Neural cell (in vitro differentiated cells): ENCODE measurements around the gene DAGLA. TPM values are rescaled to one million over a fixed set of nuclear protein-coding genes. Genes with fewer than 3 reads are reported as not detected.

Source experiments
- H2AFZ ChIP-seq: fragments of 200-600, 300-800 bp; sonication (generic), shearing (Covaris generic); 2 replicates; pipeline ENCODE4 v1.6.0; 2014; ENCODE audit warnings: low read depth, mild to moderate bottlenecking, antibody characterized with exemption, low read length, moderate library complexity
- H3F3A ChIP-seq: fragments of 200-600 bp; shearing (Covaris generic); 2 replicates; pipeline ENCODE4 v1.6.1; 2016; ENCODE audit warnings: mild to moderate bottlenecking, moderate library complexity, mixed read lengths, antibody characterized with exemption, low read length; ENCODE audit not compliant: insufficient read depth, poor library complexity, severe bottlenecking
- H3K27ac ChIP-seq: fragments of 200-600, 300-800 bp; sonication (generic), shearing (Covaris generic); 2 replicates; pipeline ENCODE4 v1.5.1; 2014; ENCODE audit warnings: mild to moderate bottlenecking, low read length, moderate library complexity
- H3K27me3 ChIP-seq: fragments of 300-800, 200-600 bp; sonication (generic), shearing (Covaris generic); 2 replicates; pipeline ENCODE4 v1.6.0; 2014; ENCODE audit warnings: mild to moderate bottlenecking, low read depth, low read length, moderate library complexity; ENCODE audit not compliant: insufficient read depth
- H3K36me3 ChIP-seq: fragments of 300-800, 200-600 bp; sonication (generic), shearing (Covaris generic); 2 replicates; pipeline ENCODE4 v1.5.1; 2014; ENCODE audit warnings: mild to moderate bottlenecking, antibody characterized with exemption, low read length, moderate library complexity; ENCODE audit not compliant: insufficient read depth
- H3K4me2 ChIP-seq: fragments of 300-800, 200-600 bp; sonication (generic), shearing (Covaris generic); 2 replicates; pipeline ENCODE4 v1.6.0; 2014; ENCODE audit warnings: mild to moderate bottlenecking, low read length
- H3K4me3 ChIP-seq: fragments of 300-800, 200-600 bp; sonication (generic), shearing (Covaris generic); 2 replicates; pipeline ENCODE4 v1.5.1; 2014; ENCODE audit warnings: mild to moderate bottlenecking, low read length, moderate library complexity
- H3K79me2 ChIP-seq: fragments of 200-600 bp; shearing (Covaris generic); replicated peaks from 2 replicates; pipeline ENCODE4 v1.6.0; 2014; ENCODE audit warnings: mild to moderate bottlenecking, low read length, moderate library complexity; ENCODE audit not compliant: insufficient read depth
- H3K9ac ChIP-seq: fragments of 300-800, 200-600 bp; sonication (generic), shearing (Covaris generic); 2 replicates; pipeline ENCODE4 v1.6.1; 2016; ENCODE audit warnings: mild to moderate bottlenecking, low read length, mixed read lengths
- H3K9me2 ChIP-seq: fragments of 200-600 bp; shearing (Covaris generic); 2 replicates; pipeline ENCODE4 v1.6.1; 2016; ENCODE audit warnings: mild to moderate bottlenecking, low read length, mixed read lengths; ENCODE audit not compliant: insufficient read depth
- H3K9me3 ChIP-seq: fragments of 200-600, 300-800 bp; sonication (generic), shearing (Covaris generic); 2 replicates; pipeline ENCODE4 v1.6.1; 2016; ENCODE audit warnings: mild to moderate bottlenecking, mixed run types, low read length, moderate library complexity, mixed read lengths
- H4K20me1 ChIP-seq: fragments of 200-600 bp; shearing (Covaris generic); 2 replicates; pipeline ENCODE4 v1.6.1; 2016; ENCODE audit warnings: mild to moderate bottlenecking, mixed run types; ENCODE audit not compliant: insufficient read depth
- CTCF ChIP-seq: fragments of 450-650 bp; IDR thresholded peaks from 2 replicates; pipeline ENCODE4 v1.5.1; 2014; ENCODE audit warnings: antibody characterized with exemption, mild to moderate bottlenecking, moderate library complexity; ENCODE audit not compliant: poor library complexity, severe bottlenecking
- EP300 ChIP-seq: fragments of 450-650 bp; conservative IDR thresholded peaks from 2 replicates; pipeline ENCODE4 v1.6.1; 2014; ENCODE audit warnings: antibody characterized with exemption, mild to moderate bottlenecking, moderate library complexity; ENCODE audit not compliant: poor library complexity, severe bottlenecking
- EZH2 ChIP-seq: fragments of 200-600, 300-800 bp; shearing (Covaris generic), sonication (generic); IDR thresholded peaks from 2 replicates; pipeline ENCODE4 v1.6.1; 2014; ENCODE audit warnings: antibody characterized with exemption, low read length, borderline replicate concordance, mild to moderate bottlenecking; ENCODE audit not compliant: insufficient read depth, poor library complexity, severe bottlenecking
- MXI1 ChIP-seq: fragments of 450-650 bp; conservative IDR thresholded peaks from 2 replicates; pipeline ENCODE4 v1.6.1; 2014; ENCODE audit warnings: antibody characterized with exemption, mild to moderate bottlenecking; ENCODE audit not compliant: poor library complexity, severe bottlenecking
- POLR2AphosphoS5 ChIP-seq: IDR thresholded peaks from 2 replicates; pipeline ENCODE4 v1.6.1; 2012
- RAD21 ChIP-seq: fragments of 450-650 bp; conservative IDR thresholded peaks from 2 replicates; pipeline ENCODE4 v1.6.1; 2014; ENCODE audit warnings: antibody characterized with exemption, mild to moderate bottlenecking, moderate library complexity
- SMC3 ChIP-seq: fragments of 450-650 bp; conservative IDR thresholded peaks from 2 replicates; pipeline ENCODE4 v1.6.1; 2014; ENCODE audit warnings: antibody characterized with exemption, mild to moderate bottlenecking, moderate library complexity; ENCODE audit not compliant: poor library complexity
- TAF1 ChIP-seq: IDR thresholded peaks from 2 replicates; pipeline ENCODE4 v1.6.1; 2012; ENCODE audit warnings: low read depth
- polyA plus RNA-seq: library from polyadenylated mRNA; depleted of rRNA; stranded (reverse); fragments of >200 nt; gene quantifications from 2 replicates; pipeline ENCODE4 v1.2.3, GENCODE V29; 2014
- TF ChIP-seq, protein P1 (sequence below): IDR thresholded peaks from 2 replicates; pipeline ENCODE4 v1.6.1; 2012; ENCODE audit warnings: borderline replicate concordance

DAGLA gene
- polyA plus RNA-seq, 1 donor from 2014 or later: 4.5 TPM

- no peak overlapping the region for H3K4me3 ChIP-seq
- no peaks in the 10 kb centered on the region for H4K20me1 ChIP-seq
- H3K36me3 ChIP-seq: no peaks in the 10 kb centered on the region
- no peak overlapping the region for H3K4me2 ChIP-seq
- H3K27ac ChIP-seq: no peak overlapping the region
- TF ChIP-seq CTCF: no peak
- TF ChIP-seq SMC3: no peak
- TF ChIP-seq MXI1: no peak
- no peaks in the 10 kb centered on the region for H3K27me3 ChIP-seq
- no peak overlapping the region for H3K9ac ChIP-seq
- H3K79me2 ChIP-seq: no peaks in the 10 kb centered on the region
- H3K9me2 ChIP-seq: no peaks in the 10 kb centered on the region
- H3F3A ChIP-seq: no peaks in the 10 kb centered on the region
- H2AFZ ChIP-seq: no peak overlapping the region
- no peaks in the 10 kb centered on the region for H3K9me3 ChIP-seq
Observed at GRCh38 chr11:61742391-61742790, 62.2 kb downstream of the DAGLA start.

DNA sequence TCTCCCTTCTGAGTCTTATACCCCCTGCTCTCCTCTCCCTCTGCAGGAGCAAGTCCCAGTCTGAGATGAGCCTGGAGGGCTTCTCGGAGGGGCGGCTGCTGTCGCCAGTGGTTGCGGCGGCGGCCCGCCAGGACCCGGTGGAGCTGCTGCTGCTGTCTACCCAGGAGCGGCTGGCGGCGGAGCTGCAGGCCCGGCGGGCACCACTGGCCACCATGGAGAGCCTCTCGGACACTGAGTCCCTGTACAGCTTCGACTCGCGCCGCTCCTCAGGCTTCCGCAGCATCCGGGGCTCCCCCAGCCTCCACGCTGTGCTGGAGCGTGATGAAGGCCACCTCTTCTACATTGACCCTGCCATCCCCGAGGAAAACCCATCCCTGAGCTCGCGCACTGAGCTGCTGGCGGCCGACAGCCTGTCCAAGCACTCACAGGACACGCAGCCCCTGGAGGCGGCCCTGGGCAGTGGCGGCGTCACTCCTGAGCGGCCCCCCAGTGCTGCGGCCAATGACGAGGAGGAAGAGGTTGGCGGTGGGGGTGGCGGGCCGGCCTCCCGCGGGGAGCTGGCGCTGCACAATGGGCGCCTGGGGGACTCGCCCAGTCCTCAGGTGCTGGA lies 63.4 kb downstream of the DAGLA start:
- no peaks in the 10 kb centered on the region for H3K36me3 ChIP-seq
- no peaks in the 10 kb centered on the region for H3K9me3 ChIP-seq

GRCh38 chr11:61744181-61744580 lies 64.0 kb downstream of the DAGLA start:
- no peaks in the 10 kb centered on the region for H3K9me2 ChIP-seq
- no peak overlapping the region for H3K27ac ChIP-seq
- no peaks in the 10 kb centered on the region for H3K27me3 ChIP-seq
- no peaks in the 10 kb centered on the region for H3F3A ChIP-seq
- TF ChIP-seq CTCF: no peak
- no peak for TF ChIP-seq EZH2
- no peak for TF ChIP-seq TAF1
- TF ChIP-seq RAD21: no peak
- TF ChIP-seq, protein P1, sequence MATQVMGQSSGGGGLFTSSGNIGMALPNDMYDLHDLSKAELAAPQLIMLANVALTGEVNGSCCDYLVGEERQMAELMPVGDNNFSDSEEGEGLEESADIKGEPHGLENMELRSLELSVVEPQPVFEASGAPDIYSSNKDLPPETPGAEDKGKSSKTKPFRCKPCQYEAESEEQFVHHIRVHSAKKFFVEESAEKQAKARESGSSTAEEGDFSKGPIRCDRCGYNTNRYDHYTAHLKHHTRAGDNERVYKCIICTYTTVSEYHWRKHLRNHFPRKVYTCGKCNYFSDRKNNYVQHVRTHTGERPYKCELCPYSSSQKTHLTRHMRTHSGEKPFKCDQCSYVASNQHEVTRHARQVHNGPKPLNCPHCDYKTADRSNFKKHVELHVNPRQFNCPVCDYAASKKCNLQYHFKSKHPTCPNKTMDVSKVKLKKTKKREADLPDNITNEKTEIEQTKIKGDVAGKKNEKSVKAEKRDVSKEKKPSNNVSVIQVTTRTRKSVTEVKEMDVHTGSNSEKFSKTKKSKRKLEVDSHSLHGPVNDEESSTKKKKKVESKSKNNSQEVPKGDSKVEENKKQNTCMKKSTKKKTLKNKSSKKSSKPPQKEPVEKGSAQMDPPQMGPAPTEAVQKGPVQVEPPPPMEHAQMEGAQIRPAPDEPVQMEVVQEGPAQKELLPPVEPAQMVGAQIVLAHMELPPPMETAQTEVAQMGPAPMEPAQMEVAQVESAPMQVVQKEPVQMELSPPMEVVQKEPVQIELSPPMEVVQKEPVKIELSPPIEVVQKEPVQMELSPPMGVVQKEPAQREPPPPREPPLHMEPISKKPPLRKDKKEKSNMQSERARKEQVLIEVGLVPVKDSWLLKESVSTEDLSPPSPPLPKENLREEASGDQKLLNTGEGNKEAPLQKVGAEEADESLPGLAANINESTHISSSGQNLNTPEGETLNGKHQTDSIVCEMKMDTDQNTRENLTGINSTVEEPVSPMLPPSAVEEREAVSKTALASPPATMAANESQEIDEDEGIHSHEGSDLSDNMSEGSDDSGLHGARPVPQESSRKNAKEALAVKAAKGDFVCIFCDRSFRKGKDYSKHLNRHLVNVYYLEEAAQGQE: no peak
- no peak for TF ChIP-seq MXI1
- TF ChIP-seq SMC3: no peak
- no peak for TF ChIP-seq POLR2AphosphoS5
- TF ChIP-seq EP300: no peak
- H2AFZ ChIP-seq: no peak overlapping the region
- no peaks in the 10 kb centered on the region for H3K36me3 ChIP-seq
- no peaks in the 10 kb centered on the region for H3K9me3 ChIP-seq
- no peak overlapping the region for H3K9ac ChIP-seq
- no peak overlapping the region for H3K4me2 ChIP-seq
- no peaks in the 10 kb centered on the region for H4K20me1 ChIP-seq
- H3K4me3 ChIP-seq: no peak overlapping the region
- no peaks in the 10 kb centered on the region for H3K79me2 ChIP-seq

More for the DNA sequence above, 63.4 kb downstream of the DAGLA start:
- Histone ChIP-seq H3K4me3 (no peak overlapping the region), H3K79me2 (no peaks in the 10 kb centered on the region), H3F3A (no peaks in the 10 kb centered on the region), H4K20me1 (no peaks in the 10 kb centered on the region), H3K9ac (no peak overlapping the region), H3K9me2 (no peaks in the 10 kb centered on the region), H2AFZ (no peak overlapping the region), H3K4me2 (no peak overlapping the region), H3K27me3 (no peaks in the 10 kb centered on the region), H3K27ac (no peak overlapping the region)
- no peak for TF ChIP-seq POLR2AphosphoS5
- TF ChIP-seq MXI1: no peak
- no peak for TF ChIP-seq RAD21
- TF ChIP-seq EP300: no peak
- TF ChIP-seq EZH2: no peak
